ACC112 (cell line): Measurements from ENCODE around the gene GPHN.
A peak's percentile ranks its signal among the peaks of the same experiment; 100 is the strongest.

Source experiments
- H2AFZ ChIP-seq: fragments of 200-600 bp; sonication (generic); one replicate; pipeline ENCODE4 v1.6.0; 2017; ENCODE audit warnings: antibody characterized with exemption, low read length; ENCODE audit not compliant: unreplicated experiment
- H3K27ac ChIP-seq: fragments of 200-600 bp; sonication (generic); 2 replicates; pipeline ENCODE4 v1.5.1; 2014; ENCODE audit warnings: low read depth, mild to moderate bottlenecking, antibody characterized with exemption, low read length, moderate library complexity
- H3K27me3 ChIP-seq: fragments of 200-600 bp; sonication (generic); 2 replicates; pipeline ENCODE4 v1.6.1; 2014; ENCODE audit warnings: mild to moderate bottlenecking, antibody characterized with exemption, low read length, moderate library complexity, mixed read lengths; ENCODE audit not compliant: insufficient read depth
- H3K36me3 ChIP-seq: fragments of 200-600 bp; sonication (generic); 2 replicates; pipeline ENCODE4 v1.6.1; 2016; ENCODE audit warnings: mild to moderate bottlenecking, antibody characterized with exemption, low read length, moderate library complexity, mixed read lengths; ENCODE audit not compliant: insufficient read depth
- H3K4me1 ChIP-seq: fragments of 200-600 bp; sonication (generic); one replicate; pipeline ENCODE4 v1.6.1; 2016; ENCODE audit warnings: low read length, mixed read lengths; ENCODE audit not compliant: insufficient read depth, unreplicated experiment, control insufficient read depth
- H3K4me3 ChIP-seq: fragments of 200-600 bp; sonication (generic); 2 replicates; pipeline ENCODE4 v1.5.1; 2014; ENCODE audit warnings: mild to moderate bottlenecking, low read depth, low read length
- H3K79me2 ChIP-seq: fragments of 200-600 bp; sonication (generic); one replicate; pipeline ENCODE4 v1.6.0; 2016; ENCODE audit warnings: low read length; ENCODE audit not compliant: control insufficient read depth, unreplicated experiment, insufficient read depth

GPHN gene

DNA sequence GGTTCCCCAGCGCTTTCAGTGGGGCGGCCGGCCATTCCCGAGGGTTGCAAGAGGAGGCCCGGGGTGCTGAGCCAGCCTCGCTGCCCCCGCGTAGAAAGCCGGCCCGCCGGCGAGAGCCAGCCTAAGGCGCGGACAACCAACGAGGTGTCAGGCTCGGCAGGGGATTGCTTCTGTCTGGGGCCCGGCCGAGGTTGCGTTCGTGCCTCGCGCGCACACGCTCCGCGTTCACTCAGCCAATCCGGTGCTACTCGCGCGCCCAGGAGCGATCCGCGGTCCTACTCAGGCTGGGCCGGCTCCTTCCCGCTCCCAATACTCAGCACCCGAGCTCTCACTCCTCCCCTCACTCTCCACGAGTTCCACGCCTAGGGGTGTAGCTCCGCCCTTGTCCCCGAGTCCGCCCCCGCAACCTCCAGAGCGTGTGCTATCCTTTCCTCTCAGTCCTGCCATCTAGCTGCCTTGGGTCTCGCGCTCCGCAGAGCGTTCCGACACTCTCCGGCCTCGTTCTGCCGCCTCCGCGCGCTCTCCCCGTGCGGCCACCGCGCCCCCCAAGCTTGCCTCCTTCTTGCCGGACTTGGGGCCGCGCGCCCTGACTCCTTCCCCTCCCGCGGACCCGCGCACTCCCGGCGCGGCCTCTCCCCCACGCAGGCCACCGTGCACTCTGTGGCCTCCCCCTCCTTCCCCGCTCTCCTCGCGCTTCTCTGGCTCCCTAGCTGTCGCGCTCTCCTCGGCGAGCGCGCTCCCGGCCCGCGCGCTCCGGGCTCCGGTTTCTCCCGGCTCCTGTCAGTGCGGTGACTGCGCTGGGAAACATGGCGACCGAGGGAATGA lies at the start of gene GPHN:
Gene GPHN (plus strand): TSS at position 426 of the 825 bp plus-strand sequence.
- H2AFZ ChIP-seq, result peak within 1 kb of the TSS; percentile 92
- H3K79me2 ChIP-seq, result peaks cover 32% of the 10 kb centered on the region
- no peaks in the 10 kb centered on the region for H3K36me3 ChIP-seq
- peak within 1 kb of the TSS; percentile 63 for H3K27ac ChIP-seq
- peak within 1 kb of the TSS; percentile 85 for H3K4me3 ChIP-seq
- peaks cover 4% of the 10 kb centered on the region for H3K4me1 ChIP-seq
- H3K27me3 ChIP-seq, result no peaks in the 10 kb centered on the region

DNA sequence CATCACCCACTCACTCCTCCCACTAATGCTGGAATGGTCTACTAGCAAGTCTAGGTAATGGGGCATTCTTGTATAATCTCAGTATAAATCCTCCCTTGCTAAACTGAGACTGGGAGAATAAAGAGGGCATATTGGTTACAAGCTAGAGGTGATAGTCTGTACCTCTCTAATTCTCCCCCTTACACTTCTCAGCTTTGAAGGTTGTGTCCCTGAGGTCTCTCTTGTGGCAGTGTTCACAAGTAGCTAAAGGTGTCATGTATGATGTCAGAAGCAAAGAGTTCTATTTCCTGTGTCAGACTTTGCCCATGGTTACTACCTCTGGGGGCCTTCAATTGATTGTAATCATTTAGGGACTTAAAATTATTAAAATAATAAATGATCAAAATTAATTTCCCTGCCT lies 48.3 kb upstream of the GPHN start:
- Histone ChIP-seq H3K79me2 (no peaks in the 10 kb centered on the region), H2AFZ (no peak overlapping the region), H3K4me3 (no peak overlapping the region), H3K27ac (no peak overlapping the region), H3K4me1 (no peaks in the 10 kb centered on the region), H3K36me3 (no peaks in the 10 kb centered on the region), H3K27me3 (no peaks in the 10 kb centered on the region)

DNA sequence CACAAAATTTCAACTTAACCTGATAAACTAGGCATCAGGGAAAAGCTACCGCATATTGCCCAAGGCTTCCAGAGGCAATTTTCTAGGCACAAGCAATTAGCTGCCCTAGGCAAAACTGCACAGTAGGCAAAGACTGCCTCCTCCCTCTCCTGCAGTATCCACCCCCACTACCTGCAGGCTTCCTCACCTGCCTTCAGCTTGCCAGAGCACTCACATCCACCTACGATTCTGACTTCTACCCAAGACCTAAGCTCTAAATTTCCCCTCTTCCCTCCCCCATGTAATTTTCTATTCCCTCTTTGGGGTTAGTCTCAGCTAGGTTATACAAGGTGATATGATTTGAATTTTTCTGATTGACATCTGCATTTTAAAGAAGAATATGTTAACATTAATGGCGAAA lies 43.7 kb upstream of the GPHN start:
- Histone ChIP-seq H3K4me3 (no peak overlapping the region), H3K27me3 (no peaks in the 10 kb centered on the region), H3K79me2 (no peaks in the 10 kb centered on the region), H3K4me1 (no peaks in the 10 kb centered on the region), H2AFZ (no peak overlapping the region), H3K36me3 (no peaks in the 10 kb centered on the region), H3K27ac (no peak overlapping the region)

DNA sequence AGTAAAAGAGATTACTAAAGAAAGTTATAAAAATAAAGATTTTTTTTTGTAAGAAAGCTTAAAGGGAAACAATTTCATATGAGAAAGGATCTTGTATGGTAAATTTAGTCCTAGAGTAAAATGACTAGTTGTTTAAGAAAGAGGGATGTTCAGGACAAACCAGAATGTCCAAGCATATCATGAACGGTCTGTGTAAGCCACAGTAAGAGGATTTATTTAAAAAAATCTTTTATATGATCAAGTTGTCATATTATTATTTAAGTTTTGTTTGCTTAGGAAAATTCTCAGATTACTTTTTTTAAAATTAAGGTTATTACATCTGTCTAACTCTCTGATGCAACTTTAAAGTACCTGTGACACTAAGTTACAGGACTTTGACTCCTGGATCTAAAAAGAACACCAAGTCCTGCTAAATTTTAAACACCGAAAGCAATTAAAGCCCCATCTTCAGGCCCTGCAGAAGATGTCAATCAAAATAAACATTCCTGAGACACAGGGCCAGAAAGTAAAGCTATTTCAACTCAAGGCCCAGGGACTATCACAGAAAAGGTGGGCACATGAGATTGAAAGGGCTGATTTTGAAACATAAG lies 39.1 kb upstream of the GPHN start:
- no peaks in the 10 kb centered on the region for H3K79me2 ChIP-seq
- H2AFZ ChIP-seq, result no peak overlapping the region
- no peak overlapping the region for H3K4me3 ChIP-seq
- H3K27ac ChIP-seq, result no peak overlapping the region
- H3K4me1 ChIP-seq, result no peaks in the 10 kb centered on the region
- H3K36me3 ChIP-seq, result no peaks in the 10 kb centered on the region
- H3K27me3 ChIP-seq, result no peaks in the 10 kb centered on the region

DNA sequence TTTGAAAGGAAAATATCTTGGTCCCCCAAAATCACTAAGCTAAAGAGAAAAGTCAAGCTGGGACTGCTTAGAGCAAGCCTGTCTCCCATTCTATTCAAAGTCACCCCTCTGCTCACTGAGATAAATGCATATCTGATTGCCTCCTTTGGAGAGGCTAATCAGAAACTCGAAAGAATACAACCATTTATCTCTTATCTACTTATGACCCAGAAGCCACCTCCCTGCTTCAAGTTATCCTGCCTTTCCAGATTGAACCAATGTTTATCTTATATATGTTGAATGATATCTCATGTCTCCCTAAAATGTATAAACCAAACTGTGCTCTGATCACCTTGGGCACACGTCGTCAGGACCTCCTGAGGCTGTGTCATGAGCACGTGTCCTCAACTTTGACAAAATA lies 36.4 kb upstream of the GPHN start:
- H2AFZ ChIP-seq, result no peak overlapping the region
- no peaks in the 10 kb centered on the region for H3K4me1 ChIP-seq
- H3K27ac ChIP-seq, result no peak overlapping the region
- H3K79me2 ChIP-seq, result no peaks in the 10 kb centered on the region
- H3K27me3 ChIP-seq, result no peaks in the 10 kb centered on the region
- no peak overlapping the region for H3K4me3 ChIP-seq
- no peaks in the 10 kb centered on the region for H3K36me3 ChIP-seq

DNA sequence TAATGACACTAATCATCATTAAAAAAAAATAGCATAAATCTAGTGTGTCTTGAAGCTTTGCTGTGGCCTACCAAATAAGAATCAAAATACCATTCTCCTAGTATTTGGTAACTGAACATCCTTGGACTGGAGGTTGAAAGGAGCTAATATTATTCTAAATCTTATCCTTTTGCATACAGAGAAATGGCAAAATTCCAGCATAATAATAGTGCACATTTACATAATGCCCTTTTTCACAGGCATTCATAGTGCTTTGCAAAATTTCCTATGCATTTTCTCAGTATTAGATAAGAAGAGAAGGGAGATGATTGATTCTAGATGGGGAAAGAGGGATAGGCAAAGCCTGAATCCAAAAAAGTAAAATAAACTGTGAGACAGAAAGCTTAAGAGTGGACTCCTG lies 35.7 kb upstream of the GPHN start:
- H3K4me1 ChIP-seq, result peaks cover 5% of the 10 kb centered on the region
- no peaks in the 10 kb centered on the region for H3K27me3 ChIP-seq
- no peaks in the 10 kb centered on the region for H3K79me2 ChIP-seq
- H3K4me3 ChIP-seq, result no peak overlapping the region
- no peak overlapping the region for H3K27ac ChIP-seq
- no peak overlapping the region for H2AFZ ChIP-seq
- H3K36me3 ChIP-seq, result no peaks in the 10 kb centered on the region

DNA sequence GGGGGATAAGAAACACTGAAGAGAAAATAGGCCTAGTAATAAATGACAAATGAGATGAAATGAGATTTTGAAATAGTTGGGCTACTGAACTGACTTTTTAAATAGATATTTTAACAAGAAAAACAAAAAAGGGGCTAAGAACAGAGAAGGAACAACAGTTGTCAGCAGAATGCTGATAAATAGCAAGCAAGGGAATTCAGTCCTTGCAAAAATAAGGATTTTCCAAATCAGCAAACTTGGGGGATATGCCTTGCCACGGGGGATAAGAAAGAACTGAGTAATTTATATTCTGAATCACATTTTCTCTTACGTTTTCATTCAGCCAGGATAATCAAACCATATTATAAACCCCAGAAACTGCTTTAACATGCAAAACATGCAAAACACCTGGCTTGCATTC lies 34.7 kb upstream of the GPHN start:
- no peak overlapping the region for H3K27ac ChIP-seq
- H3K4me3 ChIP-seq, result no peak overlapping the region
- no peaks in the 10 kb centered on the region for H3K36me3 ChIP-seq
- no peaks in the 10 kb centered on the region for H3K27me3 ChIP-seq
- no peaks in the 10 kb centered on the region for H3K79me2 ChIP-seq
- peaks cover 9% of the 10 kb centered on the region for H3K4me1 ChIP-seq
- H2AFZ ChIP-seq, result no peak overlapping the region

DNA sequence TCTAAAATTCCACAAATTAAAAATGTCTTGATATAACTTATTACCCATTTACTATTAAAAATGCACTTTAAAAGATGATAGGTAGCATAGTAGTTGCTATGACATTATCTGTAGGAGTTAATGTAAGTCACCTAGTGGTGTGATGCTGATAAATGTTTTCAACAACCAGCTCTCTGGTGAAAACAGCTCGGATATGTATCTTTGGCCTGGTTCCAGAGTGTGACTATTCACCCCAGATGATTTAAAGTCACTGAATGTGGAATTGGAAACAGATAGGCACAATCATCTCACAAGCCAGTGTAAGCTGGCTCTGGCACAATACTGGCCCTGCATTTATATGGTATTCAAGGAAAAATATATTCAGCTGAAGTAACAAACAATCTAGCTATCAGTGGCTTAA lies 31.0 kb upstream of the GPHN start:
- Histone ChIP-seq H2AFZ (no peak overlapping the region), H3K27me3 (no peaks in the 10 kb centered on the region), H3K36me3 (no peaks in the 10 kb centered on the region), H3K4me1 (peaks cover 9% of the 10 kb centered on the region), H3K4me3 (no peak overlapping the region), H3K27ac (no peak overlapping the region), H3K79me2 (no peaks in the 10 kb centered on the region)

DNA sequence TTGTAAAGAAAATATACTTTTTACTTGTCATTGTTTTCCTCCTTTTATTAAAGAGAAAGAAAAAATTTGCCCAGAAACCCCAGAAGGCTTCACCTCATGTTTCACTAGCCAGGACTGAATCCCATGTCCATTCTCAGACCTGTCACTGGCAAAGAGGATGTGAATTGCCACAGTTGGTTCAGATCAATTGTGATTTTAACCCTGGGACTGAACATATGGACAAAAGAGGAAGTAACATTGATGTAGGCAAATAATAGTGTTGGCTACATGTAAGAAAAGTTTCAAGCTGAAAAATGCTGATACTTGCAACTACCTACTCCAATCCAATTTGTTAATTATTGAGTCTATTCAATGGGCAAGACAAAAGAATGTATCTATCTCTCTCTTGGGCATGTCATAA lies 30.4 kb upstream of the GPHN start:
- H3K27ac ChIP-seq, result no peak overlapping the region
- H2AFZ ChIP-seq, result no peak overlapping the region
- no peaks in the 10 kb centered on the region for H3K27me3 ChIP-seq

DNA sequence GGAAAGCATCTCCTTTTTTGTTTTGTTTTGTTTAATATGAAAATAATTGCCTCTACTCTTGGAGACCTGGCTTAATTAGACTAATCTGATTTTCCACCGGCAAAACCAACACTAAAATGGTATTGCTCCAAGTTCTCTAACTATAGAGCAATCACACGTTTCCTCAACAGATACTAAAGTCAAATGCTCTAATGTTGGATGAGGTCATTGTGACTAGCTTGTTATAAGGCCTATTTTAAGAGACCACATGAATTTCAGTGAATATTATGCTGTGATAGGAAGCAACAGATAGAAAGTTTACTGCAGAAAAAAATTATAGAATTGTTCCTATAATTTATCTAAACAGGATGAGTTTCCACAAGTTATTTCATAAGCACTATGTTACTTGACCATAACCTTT lies 25.1 kb upstream of the GPHN start:
- Histone ChIP-seq H2AFZ (no peak overlapping the region), H3K27ac (no peak overlapping the region), H3K79me2 (no peaks in the 10 kb centered on the region), H3K27me3 (no peaks in the 10 kb centered on the region), H3K4me1 (peaks cover 14% of the 10 kb centered on the region), H3K36me3 (no peaks in the 10 kb centered on the region), H3K4me3 (no peak overlapping the region)

More for the DNA sequence above, 30.4 kb upstream of the GPHN start:
- Histone ChIP-seq H3K79me2 (no peaks in the 10 kb centered on the region), H3K4me3 (no peak overlapping the region), H3K36me3 (no peaks in the 10 kb centered on the region), H3K4me1 (peaks cover 12% of the 10 kb centered on the region)

DNA sequence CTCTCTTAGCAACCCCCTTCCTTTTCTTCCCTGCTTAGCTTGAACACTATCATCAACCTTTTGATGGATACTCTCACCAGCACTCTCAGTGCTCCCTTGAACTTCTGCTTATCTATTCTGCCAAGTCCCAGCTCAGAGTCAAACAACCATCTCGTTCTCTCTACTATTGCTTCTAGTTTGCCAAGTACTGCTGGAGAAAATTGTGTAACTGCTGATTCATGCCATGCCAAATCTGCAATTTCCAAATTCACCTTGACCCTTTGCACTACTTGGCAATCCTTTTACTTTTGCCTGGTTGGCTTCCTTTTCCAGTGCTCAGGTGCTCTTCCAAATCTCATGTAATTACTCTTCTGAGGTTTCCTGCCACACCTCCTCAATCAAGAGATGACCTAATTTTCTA lies 24.6 kb upstream of the GPHN start:
- Histone ChIP-seq H3K79me2 (no peaks in the 10 kb centered on the region), H3K36me3 (no peaks in the 10 kb centered on the region), H3K4me1 (peaks cover 14% of the 10 kb centered on the region), H3K27me3 (no peaks in the 10 kb centered on the region), H3K27ac (no peak overlapping the region), H2AFZ (no peak overlapping the region), H3K4me3 (no peak overlapping the region)
